Mucosa of descending colon (tissue), 3 donors: Measurements from ENCODE around the gene SORCS2. TPM values are rescaled to one million over a fixed set of nuclear protein-coding genes. Genes with fewer than 3 reads are reported as not detected.
A peak's percentile ranks its signal among the peaks of the same experiment; 100 is the strongest.

Experiments used
- ATAC-seq: fragments of 200-7000 bp; cut with Tn5 transposase; one replicate; pipeline ENCODE4 v1.9.1; 2020; ENCODE audit warnings: mild to moderate bottlenecking, moderate library complexity
- DNase-seq, 3 donors: peaks; one replicate each; pipeline ENCODE4 v3.0.0-alpha.2; 2020
- H3K36me3 ChIP-seq: fragments of 200-600 bp; one replicate; pipeline ENCODE4 v1.8.0; 2021; ENCODE audit warnings: low read depth, mild to moderate bottlenecking
- H3K4me1 ChIP-seq: fragments of 200-600 bp; one replicate; pipeline ENCODE4 v1.8.0; 2021; ENCODE audit warnings: low read depth, mild to moderate bottlenecking
- H3K4me3 ChIP-seq: fragments of 200-600 bp; one replicate; pipeline ENCODE4 v1.8.0; 2021; ENCODE audit warnings: mild to moderate bottlenecking
- H3K9me3 ChIP-seq: fragments of 200-600 bp; one replicate; pipeline ENCODE4 v1.8.0; 2021; ENCODE audit warnings: mild to moderate bottlenecking
- intact Hi-C, 2 donors: fragments of 100-400 bp; cut with DNase I in 1 of 2; cut with micrococcal nuclease in 1 of 2; formaldehyde crosslinking; loops; one replicate each; pipeline versions ENCODE4 v1.11.0 to v1.11.1; 2022; cut with DNase I, micrococcal nuclease
- total RNA-seq, 3 donors: library from RNA; stranded (reverse); fragmentation: NEBNext Ultra II Directional in 2 of 3; extraction: Animal tissue kit (Norgen Biotek cat#: 25700) in 2 of 3; gene quantifications; one replicate each; pipeline versions ENCODE4 v1.2.1 to v1.2.4, GENCODE V29; 2021 to 2023
- TF ChIP-seq, protein P1 (sequence below): fragments of 200-600 bp; IDR thresholded peaks from one replicate; pipeline ENCODE4 v1.8.0; 2022; ENCODE audit warnings: antibody characterized with exemption, mild to moderate bottlenecking
- donor health status: DM: no; HTN: no; CAD: no; lungs with moderate emphysema.
- donor health status: DM: no; HTN: no; CAD: no.
- donor health status: DM: no; HTN: yes; CAD: no.

Gene SORCS2
- total RNA-seq, 3 donors from 2014 or later: 0.20 to 3.1 (median 1.5) TPM

DNA sequence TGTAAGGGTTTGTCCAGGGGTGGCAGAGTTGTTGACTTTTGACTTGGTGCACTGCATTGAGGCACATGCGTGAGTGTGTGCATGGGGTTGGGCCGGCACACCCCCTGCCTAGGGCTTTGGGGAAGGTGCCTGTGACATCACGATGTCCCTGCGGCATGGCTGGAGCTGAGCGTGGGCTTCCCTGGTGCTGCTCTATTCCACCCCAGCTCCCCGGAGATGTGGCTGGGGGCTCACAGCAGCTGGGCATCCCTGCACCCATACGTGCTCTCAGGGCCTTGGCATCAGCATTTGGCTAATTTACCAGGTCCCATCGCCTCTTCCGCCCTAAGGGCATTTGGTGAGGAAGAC is 236.7 kb downstream of the SORCS2 start:
- no peaks in the 10 kb centered on the region for H3K4me1 ChIP-seq
- H3K36me3 ChIP-seq: no peaks in the 10 kb centered on the region
- TF ChIP-seq, protein P1, sequence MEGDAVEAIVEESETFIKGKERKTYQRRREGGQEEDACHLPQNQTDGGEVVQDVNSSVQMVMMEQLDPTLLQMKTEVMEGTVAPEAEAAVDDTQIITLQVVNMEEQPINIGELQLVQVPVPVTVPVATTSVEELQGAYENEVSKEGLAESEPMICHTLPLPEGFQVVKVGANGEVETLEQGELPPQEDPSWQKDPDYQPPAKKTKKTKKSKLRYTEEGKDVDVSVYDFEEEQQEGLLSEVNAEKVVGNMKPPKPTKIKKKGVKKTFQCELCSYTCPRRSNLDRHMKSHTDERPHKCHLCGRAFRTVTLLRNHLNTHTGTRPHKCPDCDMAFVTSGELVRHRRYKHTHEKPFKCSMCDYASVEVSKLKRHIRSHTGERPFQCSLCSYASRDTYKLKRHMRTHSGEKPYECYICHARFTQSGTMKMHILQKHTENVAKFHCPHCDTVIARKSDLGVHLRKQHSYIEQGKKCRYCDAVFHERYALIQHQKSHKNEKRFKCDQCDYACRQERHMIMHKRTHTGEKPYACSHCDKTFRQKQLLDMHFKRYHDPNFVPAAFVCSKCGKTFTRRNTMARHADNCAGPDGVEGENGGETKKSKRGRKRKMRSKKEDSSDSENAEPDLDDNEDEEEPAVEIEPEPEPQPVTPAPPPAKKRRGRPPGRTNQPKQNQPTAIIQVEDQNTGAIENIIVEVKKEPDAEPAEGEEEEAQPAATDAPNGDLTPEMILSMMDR: no peak
- ATAC-seq: no peak
- H3K9me3 ChIP-seq: no peaks in the 10 kb centered on the region
- peak in 1 of 3 donors; percentile 23 for DNase-seq
- no peak overlapping the region for H3K4me3 ChIP-seq
- intact Hi-C loops: no loop called here

DNA sequence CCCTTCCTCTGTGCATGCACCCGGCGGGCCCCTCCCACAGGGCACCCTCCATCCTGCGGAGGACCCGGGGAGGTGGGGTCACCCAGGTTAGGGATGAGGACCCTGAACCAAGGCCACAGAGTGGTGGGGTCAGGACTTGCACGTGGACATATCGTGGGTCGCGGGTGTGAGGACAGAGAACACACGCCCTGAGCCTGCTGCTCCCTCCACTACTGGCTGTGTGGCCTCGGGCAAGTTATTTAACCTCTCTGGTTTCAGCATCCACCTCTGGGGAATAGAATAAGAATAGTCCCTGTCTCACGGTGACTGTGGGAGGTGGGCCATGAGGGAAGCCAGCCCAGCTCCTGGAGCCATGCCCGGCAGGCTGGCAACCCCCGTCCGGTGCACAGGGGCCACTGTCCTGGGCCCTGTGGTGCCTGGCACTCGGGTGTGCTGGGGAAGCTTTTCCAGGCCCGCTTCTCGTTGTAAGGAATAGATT is 237.3 kb downstream of the SORCS2 start:
- intact Hi-C loops: no loop called here
- Histone ChIP-seq H3K4me3 (no peak overlapping the region), H3K36me3 (no peaks in the 10 kb centered on the region), H3K4me1 (no peaks in the 10 kb centered on the region), H3K9me3 (no peaks in the 10 kb centered on the region)
- DNase-seq (peak in 1 of 3 donors; percentile 22), ATAC-seq (no peak)
- TF ChIP-seq, protein P1: no peak

DNA sequence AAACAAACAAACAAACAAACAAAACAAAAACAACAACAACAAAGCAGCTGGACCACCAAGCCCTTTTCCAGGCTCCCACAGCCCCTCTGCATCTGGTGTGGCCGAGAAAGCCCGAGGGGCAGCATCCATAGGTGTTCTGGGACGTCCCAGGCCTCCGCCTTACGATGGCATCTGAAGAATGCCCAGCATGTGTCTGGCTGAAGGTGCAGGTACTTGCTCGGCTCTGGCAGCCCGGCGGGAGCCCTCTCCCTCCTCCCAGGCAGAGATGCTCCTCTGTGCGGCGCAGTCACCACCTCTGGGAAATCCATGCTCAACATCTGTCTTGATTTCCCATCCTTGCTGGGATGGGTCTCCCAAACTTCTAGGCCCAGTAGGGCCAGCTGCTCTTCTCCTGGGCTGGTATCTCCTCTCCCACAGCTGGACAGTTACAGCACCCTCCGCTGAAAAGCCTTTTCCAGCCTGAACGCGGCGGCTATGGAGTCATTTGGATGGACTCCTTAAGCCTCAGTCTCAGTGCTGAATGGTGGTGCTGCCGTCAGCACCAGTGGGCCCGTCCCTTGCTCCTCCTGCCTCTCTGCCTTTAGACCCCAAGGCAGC is 238.1 kb downstream of the SORCS2 start:
- ATAC-seq (no peak), DNase-seq (peak in 1 of 3 donors; percentile 25)
- no peaks in the 10 kb centered on the region for H3K4me1 ChIP-seq
- TF ChIP-seq, protein P1: no peak
- no peak overlapping the region for H3K4me3 ChIP-seq
- H3K9me3 ChIP-seq: no peaks in the 10 kb centered on the region
- intact Hi-C loops: no loop called here
- H3K36me3 ChIP-seq: no peaks in the 10 kb centered on the region

DNA sequence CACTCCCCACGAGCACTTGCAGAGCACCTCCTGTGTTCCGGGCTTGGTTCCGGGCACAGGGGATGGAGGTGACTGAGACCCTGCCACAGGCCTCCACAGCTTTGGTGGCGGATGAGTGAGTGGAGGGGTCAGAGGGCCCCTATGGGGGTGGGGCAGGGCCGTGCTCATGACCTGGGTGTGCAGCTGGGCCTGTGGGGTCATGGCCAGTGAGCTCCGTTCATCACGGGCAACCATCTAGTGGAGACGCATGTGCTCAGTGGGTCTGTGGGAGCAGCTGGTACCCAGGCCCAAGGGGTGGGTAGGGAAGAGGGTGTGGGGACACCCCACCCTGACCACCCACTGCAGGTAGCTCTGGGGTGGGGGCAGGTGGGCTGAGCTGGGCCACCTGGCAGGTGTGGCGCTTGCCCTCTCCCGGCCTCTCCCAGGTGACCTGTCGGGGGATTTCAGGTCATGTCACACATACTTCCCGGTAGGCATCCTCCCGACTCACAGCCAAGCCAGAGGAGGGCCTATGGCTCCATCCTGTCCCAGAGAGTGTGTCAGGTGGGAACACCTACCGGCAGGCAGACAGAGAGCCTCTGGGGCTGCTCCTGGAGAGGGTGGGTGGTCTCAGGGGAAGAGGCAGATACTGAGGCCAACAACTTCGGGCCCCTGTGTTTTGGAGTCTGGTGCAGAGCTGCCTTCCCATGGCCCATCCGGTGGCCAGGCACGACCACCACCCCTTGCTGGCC is 238.8 kb downstream of the SORCS2 start:
- Histone ChIP-seq H3K9me3 (no peaks in the 10 kb centered on the region), H3K36me3 (no peaks in the 10 kb centered on the region), H3K4me1 (no peaks in the 10 kb centered on the region), H3K4me3 (no peak overlapping the region)
- DNase-seq (peak in 1 of 3 donors; percentile 34), ATAC-seq (no peak)
- TF ChIP-seq, protein P1: no peak
- intact Hi-C loops: no loop called here

DNA sequence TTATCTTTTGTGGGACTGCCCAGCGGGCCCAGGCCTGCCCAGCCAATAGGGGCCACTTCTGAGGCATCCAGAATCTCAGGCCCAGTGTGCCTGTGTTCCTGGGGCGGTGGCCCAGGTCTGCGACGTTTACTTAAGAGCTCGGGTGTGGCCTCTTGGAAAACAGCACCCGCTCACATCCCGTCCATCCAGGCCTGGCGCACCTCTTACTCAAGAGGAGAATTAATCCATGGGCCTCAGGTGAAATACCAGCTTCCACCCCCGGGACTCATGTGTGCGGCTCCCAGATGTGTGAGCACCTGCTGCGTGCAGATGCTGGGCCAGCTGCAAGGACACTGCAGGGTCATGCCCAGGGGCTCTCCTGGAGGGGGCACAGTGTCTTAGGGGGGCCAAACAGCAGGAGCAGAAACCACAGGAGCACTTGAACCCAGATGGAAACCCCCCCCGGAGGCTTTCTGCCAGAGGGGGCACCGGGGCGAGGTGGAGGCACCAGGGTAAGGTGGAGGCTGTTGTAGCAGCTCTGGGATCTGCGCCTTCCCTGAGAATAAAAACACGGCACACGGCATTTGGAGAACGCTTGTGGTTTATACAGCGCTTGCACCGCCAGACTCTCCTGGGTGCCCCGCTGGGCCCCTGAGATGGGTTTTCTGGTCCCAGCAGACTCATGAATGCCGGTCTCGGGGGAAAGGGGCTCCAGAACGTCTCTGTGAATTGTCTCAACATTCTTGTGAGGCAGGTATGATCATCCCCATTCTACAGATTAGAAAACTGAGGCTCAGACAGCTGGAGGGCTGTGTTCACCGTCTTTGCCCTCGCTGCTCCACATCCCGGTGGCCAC is 239.6 kb downstream of the SORCS2 start:
- TF ChIP-seq, protein P1: no peak
- Histone ChIP-seq H3K4me1 (no peaks in the 10 kb centered on the region), H3K4me3 (no peak overlapping the region), H3K36me3 (no peaks in the 10 kb centered on the region), H3K9me3 (no peaks in the 10 kb centered on the region)
- intact Hi-C loops: no loop called here
- DNase-seq (peak in 1 of 3 donors; percentile 37), ATAC-seq (no peak)
